OCI-LY1 (cell line): ENCODE measurements around the gene TMEM236.

Experiments
- H2AFZ ChIP-seq: fragments of 200-600 bp; sonication (generic), shearing (Covaris generic); 2 replicates; pipeline ENCODE4 v1.6.0; 2014; ENCODE audit warnings: antibody characterized with exemption, mild to moderate bottlenecking, low read length
- H3F3A ChIP-seq: fragments of 200-600 bp; sonication (generic), shearing (Covaris generic); 2 replicates; pipeline ENCODE4 v1.6.0; 2014; ENCODE audit warnings: mild to moderate bottlenecking, antibody characterized with exemption, low read length, moderate library complexity; ENCODE audit not compliant: insufficient read depth
- H3K27ac ChIP-seq: fragments of 200-600 bp; sonication (generic); 2 replicates; pipeline ENCODE4 v1.5.1; 2014; ENCODE audit warnings: low read length, mixed run types, mild to moderate bottlenecking, low read depth; ENCODE audit not compliant: poor library complexity, severe bottlenecking
- H3K27me3 ChIP-seq: fragments of 200-600 bp; sonication (generic); 2 replicates; pipeline ENCODE4 v1.6.0; 2014; ENCODE audit warnings: antibody characterized with exemption, mild to moderate bottlenecking, low read length, moderate library complexity; ENCODE audit not compliant: insufficient read depth
- H3K36me3 ChIP-seq: fragments of 200-600 bp; sonication (generic); 2 replicates; pipeline ENCODE4 v1.6.1; 2014; ENCODE audit warnings: mild to moderate bottlenecking, antibody characterized with exemption, low read length, moderate library complexity, mixed read lengths; ENCODE audit not compliant: insufficient read depth
- H3K4me1 ChIP-seq: fragments of 200-600 bp; sonication (generic); 2 replicates; pipeline ENCODE4 v1.5.1; 2014; ENCODE audit warnings: mild to moderate bottlenecking, low read length, moderate library complexity; ENCODE audit not compliant: insufficient read depth, severe bottlenecking
- H3K4me2 ChIP-seq: fragments of 200-600 bp; sonication (generic), shearing (Covaris generic); 2 replicates; pipeline ENCODE4 v1.6.1; 2014; ENCODE audit warnings: low read length
- H3K4me3 ChIP-seq: fragments of 200-600 bp; sonication (generic); 2 replicates; pipeline ENCODE4 v1.5.1; 2014; ENCODE audit warnings: low read length, low read depth, mild to moderate bottlenecking, mixed read lengths; ENCODE audit not compliant: poor library complexity, severe bottlenecking
- H3K79me2 ChIP-seq: fragments of 200-600 bp; shearing (Covaris generic); 2 replicates; pipeline ENCODE4 v1.6.1; 2016; ENCODE audit warnings: mixed run types, low read length, mixed read lengths; ENCODE audit not compliant: insufficient read depth
- H3K9ac ChIP-seq: fragments of 200-600 bp; sonication (generic), shearing (Covaris generic); 2 replicates; pipeline ENCODE4 v1.6.1; 2014; ENCODE audit warnings: mild to moderate bottlenecking, low read length, mixed read lengths
- H3K9me2 ChIP-seq: fragments of 200-600 bp; sonication (generic), shearing (Covaris generic); 2 replicates; pipeline ENCODE4 v1.6.1; 2014; ENCODE audit warnings: low read depth, mild to moderate bottlenecking, low read length, mixed read lengths
- H3K9me3 ChIP-seq: fragments of 200-600 bp; shearing (Covaris generic); 2 replicates; pipeline ENCODE4 v1.6.1; 2014; ENCODE audit warnings: low read length, mixed read lengths
- H4K20me1 ChIP-seq: fragments of 200-600 bp; sonication (generic), shearing (Covaris generic); 2 replicates; pipeline ENCODE4 v1.6.0; 2016; ENCODE audit warnings: mild to moderate bottlenecking, low read length; ENCODE audit not compliant: insufficient read depth
- EZH2 ChIP-seq: fragments of 200-600 bp; sonication (generic), shearing (Covaris generic); IDR thresholded peaks from 2 replicates; pipeline ENCODE4 v1.8.0; 2017; ENCODE audit warnings: borderline replicate concordance, mixed run types, mild to moderate bottlenecking, antibody characterized with exemption, low read length, moderate library complexity, mixed read lengths
- TF ChIP-seq, protein P1 (sequence below): fragments of 200-600 bp; sonication (generic), shearing (Covaris generic); IDR thresholded peaks from 2 replicates; pipeline ENCODE4 v1.5.1; 2017; ENCODE audit warnings: mild to moderate bottlenecking, antibody characterized with exemption, low read length, moderate library complexity, mixed read lengths

The TMEM236 gene

GRCh38 chr10:17751781-17752445, at the start of gene TMEM236:
TSS of gene TMEM236 (plus strand) at chr10:17752201. CDS start at chr10:17752296, 95 bp downstream.
- Histone ChIP-seq H3K4me2 (no peak within 1 kb of the TSS), H3K79me2 (no peaks in the 10 kb centered on the region), H2AFZ (no peak within 1 kb of the TSS), H3K27me3 (no peaks in the 10 kb centered on the region), H3F3A (no peaks in the 10 kb centered on the region), H3K9me3 (no peaks in the 10 kb centered on the region), H3K9me2 (no peaks in the 10 kb centered on the region), H3K4me1 (no peaks in the 10 kb centered on the region), H3K36me3 (no peaks in the 10 kb centered on the region), H3K9ac (no peak within 1 kb of the TSS), H4K20me1 (no peaks in the 10 kb centered on the region), H3K4me3 (no peak within 1 kb of the TSS), H3K27ac (no peak within 1 kb of the TSS)
- TF ChIP-seq EZH2: no peak
- TF ChIP-seq, protein P1, sequence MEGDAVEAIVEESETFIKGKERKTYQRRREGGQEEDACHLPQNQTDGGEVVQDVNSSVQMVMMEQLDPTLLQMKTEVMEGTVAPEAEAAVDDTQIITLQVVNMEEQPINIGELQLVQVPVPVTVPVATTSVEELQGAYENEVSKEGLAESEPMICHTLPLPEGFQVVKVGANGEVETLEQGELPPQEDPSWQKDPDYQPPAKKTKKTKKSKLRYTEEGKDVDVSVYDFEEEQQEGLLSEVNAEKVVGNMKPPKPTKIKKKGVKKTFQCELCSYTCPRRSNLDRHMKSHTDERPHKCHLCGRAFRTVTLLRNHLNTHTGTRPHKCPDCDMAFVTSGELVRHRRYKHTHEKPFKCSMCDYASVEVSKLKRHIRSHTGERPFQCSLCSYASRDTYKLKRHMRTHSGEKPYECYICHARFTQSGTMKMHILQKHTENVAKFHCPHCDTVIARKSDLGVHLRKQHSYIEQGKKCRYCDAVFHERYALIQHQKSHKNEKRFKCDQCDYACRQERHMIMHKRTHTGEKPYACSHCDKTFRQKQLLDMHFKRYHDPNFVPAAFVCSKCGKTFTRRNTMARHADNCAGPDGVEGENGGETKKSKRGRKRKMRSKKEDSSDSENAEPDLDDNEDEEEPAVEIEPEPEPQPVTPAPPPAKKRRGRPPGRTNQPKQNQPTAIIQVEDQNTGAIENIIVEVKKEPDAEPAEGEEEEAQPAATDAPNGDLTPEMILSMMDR: no peak

DNA sequence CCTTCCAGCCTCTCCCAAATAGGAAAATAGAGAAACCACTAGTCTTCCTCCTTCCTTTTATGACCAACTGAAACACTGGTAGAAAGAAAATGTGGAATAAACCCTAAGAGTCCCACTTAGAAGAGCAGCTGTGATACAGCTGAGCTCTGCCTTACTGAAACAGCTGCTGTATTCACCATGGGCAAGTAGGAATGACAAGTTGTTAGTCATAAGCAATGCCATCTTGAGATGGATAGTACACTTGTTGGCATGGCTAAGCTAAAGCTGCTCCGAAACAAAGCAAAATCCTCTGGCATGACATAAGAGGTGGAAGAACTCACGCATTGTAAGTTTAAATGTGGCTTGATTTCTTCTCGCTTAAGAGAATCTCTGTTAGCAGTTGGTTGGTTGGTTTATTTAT, 48.3 kb upstream of the TMEM236 start:
- H2AFZ ChIP-seq: no peak overlapping the region
- H3K4me3 ChIP-seq: no peak overlapping the region
- H3K79me2 ChIP-seq: no peaks in the 10 kb centered on the region
- no peak overlapping the region for H3K9ac ChIP-seq
- H3K9me3 ChIP-seq: no peaks in the 10 kb centered on the region
- H4K20me1 ChIP-seq: no peaks in the 10 kb centered on the region
- no peak overlapping the region for H3K27ac ChIP-seq
- no peak for TF ChIP-seq EZH2
- TF ChIP-seq, protein P1: no peak
- H3K4me1 ChIP-seq: no peaks in the 10 kb centered on the region
- H3K27me3 ChIP-seq: no peaks in the 10 kb centered on the region
- H3K36me3 ChIP-seq: peaks cover 26% of the 10 kb centered on the region
- H3F3A ChIP-seq: no peaks in the 10 kb centered on the region
- H3K9me2 ChIP-seq: no peaks in the 10 kb centered on the region
- H3K4me2 ChIP-seq: no peak overlapping the region

DNA sequence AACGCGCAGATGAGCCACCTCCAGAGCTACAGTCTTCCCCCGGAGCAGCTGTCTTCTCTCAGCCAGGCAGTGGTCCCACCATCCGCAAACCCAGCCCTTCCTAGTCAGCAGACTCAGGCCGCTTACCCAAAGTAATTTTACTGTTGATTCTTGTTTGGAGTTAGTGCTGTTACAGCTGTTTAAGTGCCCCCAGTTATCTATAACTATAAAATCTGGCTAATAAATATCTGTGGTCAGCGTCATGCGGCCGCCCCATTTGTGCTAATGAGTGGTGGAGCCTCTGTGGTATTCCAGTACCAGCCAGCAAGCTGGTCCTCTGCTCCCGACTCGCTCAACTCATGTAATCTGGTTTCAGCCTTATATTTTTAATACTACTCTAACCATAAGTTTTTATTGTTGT, 43.2 kb upstream of the TMEM236 start:
- Histone ChIP-seq H3K27ac (no peak overlapping the region), H3K4me1 (no peaks in the 10 kb centered on the region), H3F3A (no peaks in the 10 kb centered on the region), H3K9ac (no peak overlapping the region), H3K4me3 (no peak overlapping the region), H4K20me1 (no peaks in the 10 kb centered on the region), H3K9me3 (no peaks in the 10 kb centered on the region), H3K36me3 (peaks cover 22% of the 10 kb centered on the region), H3K9me2 (no peaks in the 10 kb centered on the region), H3K27me3 (no peaks in the 10 kb centered on the region), H2AFZ (no peak overlapping the region), H3K4me2 (no peak overlapping the region), H3K79me2 (no peaks in the 10 kb centered on the region)
- TF ChIP-seq, protein P1: no peak
- TF ChIP-seq EZH2: no peak
